Lung (tissue), 12 donors: ENCODE data around the gene AHNAK. TPM values are rescaled to one million over a fixed set of nuclear protein-coding genes. Genes with fewer than 3 reads are reported as not detected.
"Not testable (repeated sequence)": the region's sequence is repeated elsewhere in the genome, so short reads cannot be mapped to it uniquely, and the experiment has no call there.

Experiments used
- ATAC-seq: fragments of 200-7000 bp; cut with Tn5 transposase; one replicate; pipeline ENCODE4 v1.9.1; 2020; ENCODE audit warnings: moderate number of reproducible peaks; ENCODE audit not compliant: insufficient read depth, low FRiP score
- DNase-seq, 3 donors: peaks; one replicate each; pipeline ENCODE4 v3.0.0-alpha.2; 2013 to 2017
- H3K27ac ChIP-seq, 2 donors: one replicate each; pipeline ENCODE4 v1.5.1; 2013; ENCODE audit warnings: mild to moderate bottlenecking in 2 of 2, moderate library complexity in 2 of 2, control low read depth in 1 of 2, inconsistent platforms in 1 of 2, low read depth in 1 of 2, low read length in 1 of 2
- H3K27me3 ChIP-seq, 3 donors: one replicate each; pipeline ENCODE4 v1.5.1; 2013; ENCODE audit warnings: low read length in 2 of 3; ENCODE audit not compliant: control insufficient read depth in 3 of 3, insufficient read depth in 3 of 3
- H3K36me3 ChIP-seq, 4 donors: one replicate each; pipeline ENCODE4 v1.5.1; 2013; ENCODE audit warnings: low read length in 4 of 4, mild to moderate bottlenecking in 1 of 4, moderate library complexity in 1 of 4; ENCODE audit not compliant: control insufficient read depth in 4 of 4, insufficient read depth in 4 of 4
- H3K4me1 ChIP-seq, 5 donors: one replicate each; pipeline ENCODE4 v1.5.1; 2013; ENCODE audit warnings: low read length in 5 of 5, mild to moderate bottlenecking in 2 of 5, moderate library complexity in 1 of 5; ENCODE audit not compliant: control insufficient read depth in 5 of 5, insufficient read depth in 5 of 5
- H3K4me3 ChIP-seq: one replicate; pipeline ENCODE4 v1.5.1; 2013; ENCODE audit warnings: mild to moderate bottlenecking, control low read depth, moderate library complexity
- H3K9ac ChIP-seq, 2 donors: one replicate each; pipeline ENCODE4 v1.5.1; 2013; ENCODE audit warnings: low read length in 2 of 2, control low read depth in 1 of 2; ENCODE audit not compliant: insufficient read depth in 1 of 2
- H3K9me3 ChIP-seq, 4 donors: one replicate each; pipeline ENCODE4 v1.5.1; 2013; ENCODE audit warnings: low read length in 3 of 4, mild to moderate bottlenecking in 1 of 4, moderate library complexity in 1 of 4; ENCODE audit not compliant: control insufficient read depth in 4 of 4, insufficient read depth in 3 of 4
- WGBS, 2 donors: extraction: QIAGEN DNeasy Blood & Tissue Kit; methylation state at CpG; one replicate each; pipeline ENCODE4 v1.1.7; 2013; 5-methylcytosine and 5-hydroxymethylcytosine counted together
- polyA plus RNA-seq, 2 donors: library from polyadenylated mRNA; stranded (reverse); fragments of 200-250 nt; gene quantifications; one replicate each; pipeline ENCODE4 v1.2.1, GENCODE V29; 2013
- total RNA-seq, 2 donors: library from RNA; depleted of rRNA in 1 of 2; stranded (reverse); fragments of >200 nt in 1 of 2; gene quantifications; one replicate each; pipeline ENCODE4 v1.2.1, GENCODE V29; 2014 to 2021
- TF ChIP-seq, protein P1 (sequence below): IDR thresholded peaks from 2 replicates; pipeline ENCODE4 v1.5.1; 2012; ENCODE audit warnings: mild to moderate bottlenecking; ENCODE audit errors: control extremely low read depth, extremely low read depth
- donor health status: control.
- donor health status: control.
- donor health status: Bipolar disorder and iron deficiency.
- donor health status: healthy.
- donor health status: DM: yes; HTN: yes; CAD: no.

Gene AHNAK
- total and polyA plus RNA-seq, 4 donors: 66.5 to 707 (median 238) TPM

DNA sequence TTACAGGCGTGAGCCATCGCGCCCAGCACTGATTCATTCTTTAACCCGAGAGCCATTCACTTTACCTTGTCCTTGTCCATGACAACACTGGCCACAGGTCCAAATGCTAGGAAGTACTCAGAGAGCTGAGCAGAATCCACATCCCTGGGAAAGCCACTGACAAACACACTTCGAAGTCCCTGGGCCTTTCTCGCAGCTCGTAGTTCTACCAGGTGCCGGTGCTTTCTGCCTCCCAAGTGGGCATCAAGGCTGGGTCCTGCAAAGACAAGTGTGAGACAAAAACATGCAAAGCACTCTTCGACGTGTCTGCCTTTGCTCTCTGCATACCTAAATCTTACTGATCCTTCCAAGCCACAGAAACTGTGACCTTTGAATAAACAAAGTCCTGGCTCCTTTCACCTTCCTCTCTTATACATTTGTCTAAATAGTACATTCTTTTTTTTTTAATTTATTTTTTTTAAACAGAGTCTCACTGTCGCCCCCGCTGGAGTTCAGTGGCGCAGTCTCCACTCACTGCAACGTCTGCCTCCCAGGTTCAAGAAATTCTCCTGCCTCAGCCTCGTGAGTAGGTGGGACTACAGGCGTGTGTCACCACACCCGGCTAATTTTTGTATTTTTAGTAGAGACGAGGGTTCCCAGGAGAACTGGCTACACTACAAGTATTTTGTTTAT is 42.5 kb upstream of the AHNAK start:
- peaks cover 5 to 20% (median 19%) of the 10 kb centered on the region in 4 donors for H3K36me3 ChIP-seq
- 69 to 74% methylated on average over 18 of the region's 18 CpGs for WGBS, 2 donors
- H3K4me3 ChIP-seq: no peak overlapping the region
- H3K27me3 ChIP-seq: no peaks in the 10 kb centered on the region
- TF ChIP-seq, protein P1, sequence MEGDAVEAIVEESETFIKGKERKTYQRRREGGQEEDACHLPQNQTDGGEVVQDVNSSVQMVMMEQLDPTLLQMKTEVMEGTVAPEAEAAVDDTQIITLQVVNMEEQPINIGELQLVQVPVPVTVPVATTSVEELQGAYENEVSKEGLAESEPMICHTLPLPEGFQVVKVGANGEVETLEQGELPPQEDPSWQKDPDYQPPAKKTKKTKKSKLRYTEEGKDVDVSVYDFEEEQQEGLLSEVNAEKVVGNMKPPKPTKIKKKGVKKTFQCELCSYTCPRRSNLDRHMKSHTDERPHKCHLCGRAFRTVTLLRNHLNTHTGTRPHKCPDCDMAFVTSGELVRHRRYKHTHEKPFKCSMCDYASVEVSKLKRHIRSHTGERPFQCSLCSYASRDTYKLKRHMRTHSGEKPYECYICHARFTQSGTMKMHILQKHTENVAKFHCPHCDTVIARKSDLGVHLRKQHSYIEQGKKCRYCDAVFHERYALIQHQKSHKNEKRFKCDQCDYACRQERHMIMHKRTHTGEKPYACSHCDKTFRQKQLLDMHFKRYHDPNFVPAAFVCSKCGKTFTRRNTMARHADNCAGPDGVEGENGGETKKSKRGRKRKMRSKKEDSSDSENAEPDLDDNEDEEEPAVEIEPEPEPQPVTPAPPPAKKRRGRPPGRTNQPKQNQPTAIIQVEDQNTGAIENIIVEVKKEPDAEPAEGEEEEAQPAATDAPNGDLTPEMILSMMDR: no peak
- ATAC-seq: no peak
- no peaks in the 10 kb centered on the region for H3K9me3 ChIP-seq
- no peak overlapping the region for H3K27ac ChIP-seq
- DNase-seq: no peak
- H3K4me1 ChIP-seq: peaks cover 0 to 11% (median 0%) of the 10 kb centered on the region in 5 donors
- H3K9ac ChIP-seq: no peak overlapping the region

DNA sequence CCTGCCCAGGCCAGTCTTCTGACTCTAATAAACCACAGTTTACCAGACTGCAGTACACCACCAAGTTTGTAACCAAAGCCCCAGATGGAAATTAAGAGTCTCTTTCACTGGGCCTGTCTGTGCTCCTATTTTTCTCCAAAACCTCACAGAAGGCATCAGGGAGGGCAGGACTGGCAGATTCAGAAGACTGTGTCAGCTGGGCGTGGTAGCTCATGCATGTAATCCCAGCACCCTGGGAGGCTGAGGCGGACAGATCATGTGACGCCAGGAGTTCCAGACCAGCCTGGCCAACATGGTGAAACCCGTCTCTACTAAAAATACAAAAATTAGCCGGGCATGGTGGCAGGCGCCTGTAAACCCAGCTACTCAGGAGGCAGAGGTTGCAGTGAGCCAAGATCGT is 38.8 kb upstream of the AHNAK start:
- not testable (repeated sequence) for H3K4me3 ChIP-seq, H3K9me3 ChIP-seq, DNase-seq, H3K4me1 ChIP-seq, ATAC-seq, H3K27me3 ChIP-seq, H3K27ac ChIP-seq, H3K9ac ChIP-seq
- 95 to 97% methylated on average over 7 of the region's 7 CpGs for whole genome bisulfite sequencing, 2 donors
- H3K36me3 ChIP-seq: peaks cover 5 to 26% (median 24%) of the 10 kb centered on the region in 4 donors

DNA sequence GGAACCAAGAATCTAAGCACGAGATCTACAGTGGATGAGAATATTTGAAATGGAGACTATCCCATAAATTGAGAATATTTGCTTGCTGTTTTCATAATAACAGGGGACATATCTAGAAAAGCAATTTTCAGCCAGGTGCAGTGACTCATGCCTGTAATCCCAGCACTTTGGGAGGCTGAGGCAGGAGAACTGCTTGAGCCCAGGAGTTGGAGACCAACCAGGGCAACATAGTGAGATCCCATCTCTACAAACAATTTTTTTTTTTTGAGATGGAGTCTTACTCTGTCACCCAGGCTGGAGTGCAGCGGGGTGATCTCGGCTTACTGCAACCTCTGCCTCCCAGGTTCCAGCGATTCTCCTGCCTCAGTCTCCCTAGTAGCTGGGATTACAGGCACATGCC is 35.1 kb upstream of the AHNAK start:
- peaks cover 2 to 25% (median 23%) of the 10 kb centered on the region in 4 donors for H3K36me3 ChIP-seq
- not testable (repeated sequence) for H3K9me3 ChIP-seq, H3K9ac ChIP-seq, H3K4me3 ChIP-seq, H3K4me1 ChIP-seq, DNase-seq, H3K27ac ChIP-seq, ATAC-seq, H3K27me3 ChIP-seq
- 95 to 96% methylated on average over 4 of the region's 4 CpGs for WGBS, 2 donors

DNA sequence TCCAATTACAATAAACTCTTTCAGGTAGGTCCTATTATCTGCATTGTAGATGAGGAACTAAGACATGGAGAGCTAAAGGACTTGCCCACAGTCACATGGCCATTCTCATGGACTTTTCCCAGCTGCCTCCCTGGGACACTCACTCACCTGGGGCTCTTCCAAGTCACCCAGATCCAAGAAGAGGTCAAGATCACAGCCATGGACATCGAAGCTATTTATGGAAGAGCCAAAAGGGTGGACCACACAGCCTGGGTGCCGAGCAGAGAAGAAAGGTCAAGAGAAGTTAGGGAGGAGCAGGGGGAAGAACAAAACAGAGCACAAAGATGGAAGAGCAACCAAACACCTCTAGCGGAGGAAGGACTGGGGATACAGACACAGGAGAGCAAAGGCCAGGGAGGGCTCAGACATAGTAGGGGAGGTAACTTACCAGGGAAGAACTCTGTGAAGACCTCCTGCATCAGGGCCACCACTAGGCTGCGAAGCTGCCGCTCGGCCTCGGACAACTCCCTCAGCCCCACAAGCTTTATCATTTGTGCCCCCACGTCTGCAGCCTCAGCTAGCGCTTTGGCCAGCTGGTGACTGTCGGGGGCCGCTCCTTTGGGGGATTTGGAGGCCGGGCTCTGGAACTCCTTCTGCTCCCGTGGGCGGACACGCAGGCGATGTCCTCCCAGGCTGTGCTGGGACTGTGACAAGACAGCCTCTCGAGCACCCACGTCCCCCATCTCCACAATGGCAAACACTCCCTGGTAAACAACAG is 34.5 kb upstream of the AHNAK start:
- no peak for ATAC-seq
- Histone ChIP-seq H3K4me1 (peaks cover 0 to 3% (median under 1%) of the 10 kb centered on the region in 5 donors), H3K9me3 (no peaks in the 10 kb centered on the region), H3K4me3 (no peak overlapping the region), H3K27me3 (no peaks in the 10 kb centered on the region), H3K27ac (no peak overlapping the region), H3K9ac (no peak overlapping the region), H3K36me3 (peaks cover 2 to 26% (median 23%) of the 10 kb centered on the region in 4 donors)
- TF ChIP-seq, protein P1: no peak
- DNase-seq: no peak
- WGBS, 2 donors: 92 to 95% methylated on average over 18 of the region's 18 CpGs
